A549 (cell line): Measurements from ENCODE around the gene PEAK3.

ENCODE experiments used
- BCL3 ChIP-seq: fragments of >200 bp; sonication (Bioruptor Twin); formaldehyde crosslinking; IDR thresholded peaks from 3 replicates; pipeline ENCODE4 v1.6.1; 2016
- CEBPB ChIP-seq, 2 experiments: fragments of >200 bp in 1 of 2; sonication (Bioruptor Twin) in 1 of 2; formaldehyde crosslinking in 1 of 2; IDR thresholded peaks; 2 replicates each; pipeline ENCODE4 v1.6.1; 2012 to 2016
- CHD2 ChIP-seq: fragments of 150-350 bp; IDR thresholded peaks from 2 replicates; pipeline ENCODE4 v1.6.1; 2014; ENCODE audit warnings: low read length; ENCODE audit not compliant: partially characterized antibody
- CTCF ChIP-seq: fragments of >200 bp; sonication (Bioruptor Twin); formaldehyde crosslinking; IDR thresholded peaks from 3 replicates; pipeline ENCODE4 v1.5.1; 2016
- EP300 ChIP-seq, 2 experiments: fragments of >200 bp; sonication (Bioruptor Twin); formaldehyde crosslinking; IDR thresholded peaks; 2 replicates in 1 of 2; 3 replicates in 1 of 2; pipeline ENCODE4 v1.6.1; 2016 to 2017
- FOSL2 ChIP-seq, 2 experiments: fragments of 450-650 bp in 1 of 2; fragments of >200 bp in 1 of 2; sonication (Bioruptor Twin) in 1 of 2; formaldehyde crosslinking; IDR thresholded peaks; 2 replicates each; pipeline versions ENCODE4 v1.5.0 to v1.6.1; 2016 to 2020; ENCODE audit warnings: mild to moderate bottlenecking in 1 of 2, moderate library complexity in 1 of 2
- HES2 ChIP-seq: fragments of >200 bp; sonication (Bioruptor Twin); formaldehyde crosslinking; IDR thresholded peaks from 2 replicates; pipeline ENCODE4 v1.6.1; 2016
- HEYL ChIP-seq: fragments of 250-450 bp; sonication (Bioruptor Pico); IDR thresholded peaks from 2 replicates; pipeline ENCODE4 v1.8.0; 2021; ENCODE audit warnings: mild to moderate bottlenecking, moderate library complexity
- POLR2A ChIP-seq: IDR thresholded peaks from 2 replicates; pipeline ENCODE4 v1.6.1; 2012; ENCODE audit warnings: mild to moderate bottlenecking, low read length
- POLR2AphosphoS2 ChIP-seq: conservative IDR thresholded peaks from 2 replicates; pipeline ENCODE4 v1.6.1; 2012; ENCODE audit warnings: low read length, improper control_type of control experiment, inconsistent platforms
- RCOR1 ChIP-seq: fragments of 150-350 bp; IDR thresholded peaks from 2 replicates; pipeline ENCODE4 v1.6.1; 2014; ENCODE audit warnings: antibody characterized with exemption, low read length, low read depth
- REST ChIP-seq: fragments of 200-600 bp; sonication (generic); IDR thresholded peaks from 2 replicates; pipeline ENCODE4 v1.6.1; 2016; ENCODE audit warnings: antibody characterized with exemption, mild to moderate bottlenecking, moderate library complexity
- RFX5 ChIP-seq: fragments of 450-650 bp; IDR thresholded peaks from 2 replicates; pipeline ENCODE4 v1.7.1; 2014; ENCODE audit warnings: antibody characterized with exemption, mild to moderate bottlenecking, moderate library complexity
- USF2 ChIP-seq: fragments of 450-650 bp; IDR thresholded peaks from 2 replicates; pipeline ENCODE4 v1.6.1; 2014; ENCODE audit warnings: antibody characterized with exemption

GRCh38 chr19:2261438-2262172, 20.4 kb downstream of the PEAK3 start:
- TF ChIP-seq POLR2A (no peak), CTCF (peak; percentile 45), USF2 (no peak), CEBPB (IDR thresholded peaks at IDR 0.05) (no peak), FOSL2 (IDR thresholded peaks at IDR 0.05) (no peak), FOSL2 (CRISPR knock-in tag; IDR thresholded peaks at IDR 0.05) (no peak), REST (no peak), RCOR1 (no peak), EP300 (IDR thresholded peaks at IDR 0.05) (no peak), POLR2AphosphoS2 (no peak), HEYL (CRISPR knock-in tag) (no peak), CHD2 (no peak), BCL3 (no peak), HES2 (no peak), RFX5 (no peak)
